GM12878 (cell line): ENCODE results near the gene CRYGN. TPM values are rescaled to one million over a fixed set of nuclear protein-coding genes. Genes with fewer than 3 reads are reported as not detected.

ENCODE experiments used
- ATAC-seq: fragments of 200-7000 bp; cut with Tn5 transposase; 3 replicates; pipeline ENCODE4 v1.9.1; 2020; ENCODE audit warnings: mild to moderate bottlenecking, moderate library complexity
- BruUV-seq: library from RNA; stranded (reverse); fragments of 400-500 nt; replicated peaks from 2 replicates; lab custom pipeline; 2021; lab: Mats Ljungman, UMichigan
- CTCF ChIA-PET: fragments of 300-600 bp; sonication (Branson Sonifier 250); formaldehyde crosslinking; extraction: SDS; loops from one replicate; lab custom pipeline; 2021; ENCODE audit warnings: inconsistent platforms; lab: Yijun Ruan, JAX
- POLR2A ChIA-PET: fragments of 350-600 bp; formaldehyde crosslinking; extraction: SDS; loops from one replicate; lab custom pipeline; 2021; ENCODE audit warnings: inconsistent platforms; lab: Charles Lee
- RAD21 ChIA-PET: fragments of 300-600 bp; sonication (Branson Sonifier 250); formaldehyde crosslinking; loops from one replicate; lab custom pipeline; 2023; ENCODE audit warnings: antibody characterized with exemption; ENCODE audit not compliant: unreplicated experiment; lab: Charles Lee
- SMC1A ChIA-PET: fragments of 300-600 bp; sonication (Branson Sonifier 250); formaldehyde crosslinking; loops from one replicate; lab custom pipeline; 2023; ENCODE audit not compliant: unreplicated experiment, uncharacterized antibody; lab: Charles Lee
- DNase-seq: peaks from one replicate; pipeline ENCODE4 v3.0.0-alpha.2; 2011; ENCODE audit warnings: low read depth, low spot score
- FAIRE-seq: peaks from 3 replicates; lab custom pipeline; 2011; peaks lifted over from hg19 to GRCh38; lab: Jason Lieb, UNC
- H2AFZ ChIP-seq: 2 replicates; pipeline ENCODE4 v1.6.0; 2011; ENCODE audit warnings: low read depth, low read length, control low read depth; ENCODE audit not compliant: control insufficient read depth
- H3K27ac ChIP-seq: 2 replicates; pipeline ENCODE4 v1.5.1; 2011; ENCODE audit warnings: control low read depth; ENCODE audit not compliant: control insufficient read depth, insufficient read depth
- H3K27me3 ChIP-seq, 2 experiments: replicated peaks in 1 of 2; 2 replicates each; pipeline versions ENCODE4 v1.6.0 to v1.6.1; 2011; ENCODE audit warnings: low read length in 1 of 2; ENCODE audit not compliant: control insufficient read depth in 2 of 2, insufficient read depth in 2 of 2
- H3K36me3 ChIP-seq, 2 experiments: 2 replicates each; pipeline ENCODE4 v1.5.1; 2011; ENCODE audit warnings: low read length in 1 of 2; ENCODE audit not compliant: control insufficient read depth in 2 of 2, insufficient read depth in 2 of 2
- H3K4me1 ChIP-seq: 2 replicates; pipeline ENCODE4 v1.6.1; 2011; ENCODE audit warnings: mild to moderate bottlenecking, low read length, moderate library complexity, mixed read lengths; ENCODE audit not compliant: control insufficient read depth, insufficient read depth
- H3K4me2 ChIP-seq: 2 replicates; pipeline ENCODE4 v1.6.0; 2011; ENCODE audit warnings: control low read depth; ENCODE audit not compliant: control insufficient read depth, insufficient read depth
- H3K4me3 ChIP-seq: fragments of 200-600 bp; sonication (generic); 2 replicates; pipeline ENCODE4 v1.5.1; 2016
- H3K79me2 ChIP-seq: 2 replicates; pipeline ENCODE4 v1.6.0; 2011; ENCODE audit warnings: low read length; ENCODE audit not compliant: control insufficient read depth, insufficient read depth
- H3K9ac ChIP-seq: 2 replicates; pipeline ENCODE4 v1.8.0; 2011; ENCODE audit warnings: low read length, control low read depth, mixed read lengths; ENCODE audit not compliant: control insufficient read depth, insufficient read depth
- H3K9me3 ChIP-seq: replicated peaks from 3 replicates; pipeline ENCODE4 v1.5.1; 2011; ENCODE audit warnings: mild to moderate bottlenecking, low read length; ENCODE audit not compliant: control insufficient read depth, insufficient read depth
- H4K20me1 ChIP-seq: 2 replicates; pipeline ENCODE4 v1.6.0; 2011; ENCODE audit not compliant: control insufficient read depth, insufficient read depth
- BACH1 ChIP-seq: fragments of 450-650 bp; IDR thresholded peaks from 2 replicates; pipeline ENCODE4 v1.6.1; 2017; ENCODE audit warnings: mild to moderate bottlenecking, borderline replicate concordance
- BHLHE40 ChIP-seq, 2 experiments: fragments of 450-650 bp in 1 of 2; IDR thresholded peaks; 2 replicates each; pipeline ENCODE4 v1.6.1; 2011 to 2017; ENCODE audit warnings: low read depth in 2 of 2, borderline replicate concordance in 1 of 2, improper control_type of control experiment in 1 of 2, low read length in 1 of 2, mild to moderate bottlenecking in 1 of 2
- CBFB ChIP-seq: IDR thresholded peaks from 2 replicates; pipeline ENCODE4 v1.6.1; 2016; ENCODE audit warnings: antibody characterized with exemption, low read depth
- CREB1 ChIP-seq: IDR thresholded peaks from 2 replicates; pipeline ENCODE4 v1.6.1; 2012; ENCODE audit warnings: low read depth, mild to moderate bottlenecking, inconsistent platforms
- EGR1 ChIP-seq, 2 experiments: IDR thresholded peaks; 1 replicate in 1 of 2; 2 replicates in 1 of 2; pipeline ENCODE4 v1.6.1; 2011 to 2012; ENCODE audit warnings: low read depth in 2 of 2, low read length in 2 of 2, borderline replicate concordance in 1 of 2, mild to moderate bottlenecking in 1 of 2, moderate library complexity in 1 of 2
- GATAD2B ChIP-seq: fragments of 450-650 bp; conservative IDR thresholded peaks from 2 replicates; pipeline ENCODE4 v1.6.1; 2017; ENCODE audit warnings: low read depth, mild to moderate bottlenecking, moderate library complexity
- IKZF1 ChIP-seq: fragments of 450-650 bp; conservative IDR thresholded peaks from 2 replicates; pipeline ENCODE4 v1.6.1; 2017; ENCODE audit warnings: antibody characterized with exemption, mild to moderate bottlenecking
- MEF2A ChIP-seq: IDR thresholded peaks from 2 replicates; pipeline ENCODE4 v1.6.1; 2011; ENCODE audit warnings: low read depth, mild to moderate bottlenecking, low read length, moderate library complexity; ENCODE audit not compliant: insufficient read depth
- NR2F1 ChIP-seq: fragments of 450-650 bp; conservative IDR thresholded peaks from 2 replicates; pipeline ENCODE4 v1.6.1; 2017; ENCODE audit warnings: mild to moderate bottlenecking
- SP1 ChIP-seq: IDR thresholded peaks from one replicate; pipeline ENCODE4 v1.6.1; 2011; ENCODE audit warnings: low read depth, low read length
- SPI1 ChIP-seq: IDR thresholded peaks from 2 replicates; pipeline ENCODE4 v1.6.1; 2011; ENCODE audit warnings: low read depth, mild to moderate bottlenecking, low read length, moderate library complexity, borderline replicate concordance; ENCODE audit not compliant: insufficient read depth
- TCF3 ChIP-seq: IDR thresholded peaks from 2 replicates; pipeline ENCODE4 v1.6.1; 2012; ENCODE audit warnings: low read depth, mild to moderate bottlenecking, low read length, borderline replicate concordance; ENCODE audit not compliant: insufficient read depth
- WGBS: methylation state at CpG from one replicate; pipeline ENCODE4 v1.1.6; 2016; ENCODE audit warnings: low lambda C conversion rate; ENCODE audit not compliant: insufficient replicate concordance, insufficient coverage; ENCODE audit errors: missing lambda C conversion rate; 5-methylcytosine and 5-hydroxymethylcytosine counted together
- in situ Hi-C: fragments of 300-500 bp; cut with MboI; formaldehyde crosslinking; loops from 9 replicates; pipeline ENCODE4 v1.14.3; 2018; ENCODE audit warnings: mixed read lengths
- intact Hi-C: fragments of 100-400 bp; cut with micrococcal nuclease; formaldehyde crosslinking; loops from one replicate; pipeline ENCODE4 v1.14.2; 2022; ENCODE audit not compliant: unreplicated experiment
- polyA plus RNA-seq, 11 experiments: library from polyadenylated mRNA; depleted of rRNA in 4 of 11; unstranded in 6 of 11; stranded (reverse) in 5 of 11; fragments of >200 nt; fragmentation: Nextera tagmentation in 4 of 11; fragmentation: Illumina TruSeq in 1 of 11; extraction: Ambion mirVana in 4 of 11; extraction: Trizol in 1 of 11; gene quantifications; 1 replicate in 1 of 11; 2 replicates in 10 of 11; pipeline versions ENCODE4 v1.2.1 to v1.2.3, GENCODE V29; 2011 to 2016; ENCODE audit warnings: inconsistent platforms in 2 of 11, missing spikeins in 2 of 11, low read depth in 1 of 11
- total RNA-seq, 4 experiments: library from RNA; depleted of rRNA in 3 of 4; stranded (reverse); fragments of >200 nt in 3 of 4; fragmentation: Illumina TruSeq in 1 of 4; extraction: Trizol in 1 of 4; gene quantifications; 2 replicates each; pipeline versions ENCODE4 v1.2.1 to v1.2.3, GENCODE V29; 2013 to 2021
- TF ChIP-seq, protein P1 (sequence below): fragments of 450-650 bp; IDR thresholded peaks from 2 replicates; pipeline ENCODE4 v1.6.1; 2017; ENCODE audit warnings: mild to moderate bottlenecking, low read depth, inconsistent platforms; ENCODE audit not compliant: poor library complexity, severe bottlenecking
- TF ChIP-seq, protein P2 (sequence below): IDR thresholded peaks from 2 replicates; pipeline ENCODE4 v1.6.1; 2011; ENCODE audit warnings: low read depth, mild to moderate bottlenecking, low read length, moderate library complexity, borderline replicate concordance; ENCODE audit errors: extremely low read depth
- TF ChIP-seq, protein P3 (sequence below): IDR thresholded peaks from 2 replicates; pipeline ENCODE4 v1.6.1; 2012; ENCODE audit warnings: mild to moderate bottlenecking, low read depth, low read length

CRYGN gene
- total and polyA plus RNA-seq, 10 of the 15 experiments (the other 5 are each of a cell fraction or from before 2014, with no cell fraction given), result not detected

DNA sequence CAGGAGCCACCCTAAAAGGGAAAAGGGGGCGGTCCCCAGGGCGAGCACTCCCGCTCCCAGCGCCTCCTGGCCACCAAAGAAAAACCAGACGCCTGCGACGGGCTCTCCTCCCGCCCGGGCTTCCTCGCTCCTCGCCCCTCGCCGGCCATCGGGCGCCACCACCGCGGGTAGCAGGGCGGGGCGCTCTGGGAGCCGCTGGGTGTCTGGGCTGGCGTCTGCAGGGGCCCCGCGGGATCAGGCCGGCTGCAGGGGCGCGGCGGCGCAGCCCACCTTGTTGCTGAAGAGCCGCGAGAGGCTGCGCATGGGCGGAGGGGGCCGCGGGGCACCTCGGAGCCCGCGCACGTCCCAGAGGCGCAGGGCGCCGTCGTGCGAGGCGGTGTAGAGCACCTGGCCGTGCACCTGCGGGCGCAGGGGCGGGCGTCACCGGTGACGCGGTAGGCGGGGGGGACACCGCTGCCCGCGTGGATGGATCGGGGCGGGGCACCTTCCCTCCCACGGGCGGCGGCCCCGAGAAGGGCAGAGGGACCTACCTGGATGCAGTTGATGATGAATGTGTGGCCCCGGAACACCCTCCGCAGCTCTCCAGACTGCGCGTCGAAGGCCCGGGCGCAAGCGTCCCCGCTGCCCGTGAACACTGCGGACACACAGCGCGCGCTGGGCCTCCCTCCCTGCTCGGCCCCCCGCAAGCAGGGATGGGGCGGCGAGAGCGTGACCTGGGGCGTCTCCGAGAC is 58.4 kb downstream of the CRYGN start:
- Histone ChIP-seq H2AFZ (peak overlapping the region; percentile 62), H3K4me3 (peak overlapping the region; percentile 45; the same call in 1 of the 2 replicates), H3K27me3 (peaks cover 2 to 3% of the 10 kb centered on the region in 2 experiments; a peak in 3 of 4 replicates), H3K79me2 (no peaks in the 10 kb centered on the region), H3K27ac (no peak overlapping the region), H3K4me1 (peaks cover 7% of the 10 kb centered on the region), H3K4me2 (peak overlapping the region; percentile 96), H3K9ac (no peak overlapping the region), H3K9me3 (no peaks in the 10 kb centered on the region; the same call in 2 of the 3 replicates), H3K36me3 (peaks cover 0 to 4% of the 10 kb centered on the region in 2 experiments; a peak in 2 of 4 replicates), H4K20me1 (no peaks in the 10 kb centered on the region)
- RAD21 ChIA-PET, result interaction anchor here (1.4 kb wide), 1 partner anchor 13 kb away, joined by 3 read pairs; no protein-coding TSS in a partner anchor
- TF ChIP-seq, protein P1, sequence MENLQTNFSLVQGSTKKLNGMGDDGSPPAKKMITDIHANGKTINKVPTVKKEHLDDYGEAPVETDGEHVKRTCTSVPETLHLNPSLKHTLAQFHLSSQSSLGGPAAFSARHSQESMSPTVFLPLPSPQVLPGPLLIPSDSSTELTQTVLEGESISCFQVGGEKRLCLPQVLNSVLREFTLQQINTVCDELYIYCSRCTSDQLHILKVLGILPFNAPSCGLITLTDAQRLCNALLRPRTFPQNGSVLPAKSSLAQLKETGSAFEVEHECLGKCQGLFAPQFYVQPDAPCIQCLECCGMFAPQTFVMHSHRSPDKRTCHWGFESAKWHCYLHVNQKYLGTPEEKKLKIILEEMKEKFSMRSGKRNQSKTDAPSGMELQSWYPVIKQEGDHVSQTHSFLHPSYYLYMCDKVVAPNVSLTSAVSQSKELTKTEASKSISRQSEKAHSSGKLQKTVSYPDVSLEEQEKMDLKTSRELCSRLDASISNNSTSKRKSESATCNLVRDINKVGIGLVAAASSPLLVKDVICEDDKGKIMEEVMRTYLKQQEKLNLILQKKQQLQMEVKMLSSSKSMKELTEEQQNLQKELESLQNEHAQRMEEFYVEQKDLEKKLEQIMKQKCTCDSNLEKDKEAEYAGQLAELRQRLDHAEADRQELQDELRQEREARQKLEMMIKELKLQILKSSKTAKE, result no peak
- TF ChIP-seq, protein P2, sequence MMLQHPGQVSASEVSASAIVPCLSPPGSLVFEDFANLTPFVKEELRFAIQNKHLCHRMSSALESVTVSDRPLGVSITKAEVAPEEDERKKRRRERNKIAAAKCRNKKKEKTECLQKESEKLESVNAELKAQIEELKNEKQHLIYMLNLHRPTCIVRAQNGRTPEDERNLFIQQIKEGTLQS, result no peak
- no peak for TF ChIP-seq SPI1
- TF ChIP-seq EGR1 (IDR thresholded peaks at IDR 0.05; ENCODE audit: borderline replicate concordance in 1 of 2, low read depth in 2 of 2, low read length in 2 of 2), result peak in 1 of 2 experiments; percentile 53; a peak in 2 of 3 replicates
- peak; percentile 60; the same call in 1 of the 2 replicates for TF ChIP-seq GATAD2B
- TF ChIP-seq, protein P3, sequence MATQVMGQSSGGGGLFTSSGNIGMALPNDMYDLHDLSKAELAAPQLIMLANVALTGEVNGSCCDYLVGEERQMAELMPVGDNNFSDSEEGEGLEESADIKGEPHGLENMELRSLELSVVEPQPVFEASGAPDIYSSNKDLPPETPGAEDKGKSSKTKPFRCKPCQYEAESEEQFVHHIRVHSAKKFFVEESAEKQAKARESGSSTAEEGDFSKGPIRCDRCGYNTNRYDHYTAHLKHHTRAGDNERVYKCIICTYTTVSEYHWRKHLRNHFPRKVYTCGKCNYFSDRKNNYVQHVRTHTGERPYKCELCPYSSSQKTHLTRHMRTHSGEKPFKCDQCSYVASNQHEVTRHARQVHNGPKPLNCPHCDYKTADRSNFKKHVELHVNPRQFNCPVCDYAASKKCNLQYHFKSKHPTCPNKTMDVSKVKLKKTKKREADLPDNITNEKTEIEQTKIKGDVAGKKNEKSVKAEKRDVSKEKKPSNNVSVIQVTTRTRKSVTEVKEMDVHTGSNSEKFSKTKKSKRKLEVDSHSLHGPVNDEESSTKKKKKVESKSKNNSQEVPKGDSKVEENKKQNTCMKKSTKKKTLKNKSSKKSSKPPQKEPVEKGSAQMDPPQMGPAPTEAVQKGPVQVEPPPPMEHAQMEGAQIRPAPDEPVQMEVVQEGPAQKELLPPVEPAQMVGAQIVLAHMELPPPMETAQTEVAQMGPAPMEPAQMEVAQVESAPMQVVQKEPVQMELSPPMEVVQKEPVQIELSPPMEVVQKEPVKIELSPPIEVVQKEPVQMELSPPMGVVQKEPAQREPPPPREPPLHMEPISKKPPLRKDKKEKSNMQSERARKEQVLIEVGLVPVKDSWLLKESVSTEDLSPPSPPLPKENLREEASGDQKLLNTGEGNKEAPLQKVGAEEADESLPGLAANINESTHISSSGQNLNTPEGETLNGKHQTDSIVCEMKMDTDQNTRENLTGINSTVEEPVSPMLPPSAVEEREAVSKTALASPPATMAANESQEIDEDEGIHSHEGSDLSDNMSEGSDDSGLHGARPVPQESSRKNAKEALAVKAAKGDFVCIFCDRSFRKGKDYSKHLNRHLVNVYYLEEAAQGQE, result no peak
- TF ChIP-seq BACH1, result 0 out of 2 replicates have a peak, but pooled peaks have one; percentile 43
- TF ChIP-seq SP1, result no peak
- TF ChIP-seq NR2F1, result 0 out of 2 replicates have a peak, but pooled peaks have one; percentile 31
- TF ChIP-seq CREB1, result peak; percentile 65; the same call in 1 of the 2 replicates
- TF ChIP-seq IKZF1, result peak; percentile 51
- no peak for TF ChIP-seq MEF2A
- TF ChIP-seq TCF3, result peak; percentile 47; the same call in 1 of the 2 replicates
- no peak for TF ChIP-seq CBFB
- TF ChIP-seq BHLHE40 (IDR thresholded peaks at IDR 0.05; ENCODE audit: borderline replicate concordance in 1 of 2, low read depth in 2 of 2, low read length in 1 of 2), result peak in 1 of 2 experiments; percentile 35; a peak in 1 of 4 replicates
- ATAC-seq (peak; percentile 52), DNase-seq (no peak), FAIRE-seq (no peak)
- SMC1A ChIA-PET, result no interaction called here
- intact Hi-C loops, result no loop called here
- POLR2A ChIA-PET, result no interaction called here
- in situ Hi-C loops, result loop anchor here (5.0 kb wide), 1 partner anchor 66 kb away; no protein-coding TSS in a partner anchor
- CTCF ChIA-PET, result no interaction called here
- BruUV-seq, result no TSS peak
- 16% methylated on average over 73 of the region's 83 CpGs for WGBS
